ENCODE measurements around the gene SMO. TPM values are rescaled to one million over a fixed set of nuclear protein-coding genes. Genes with fewer than 3 reads are reported as not detected.

The SMO gene
- total RNA-seq, 1 experiment from 2014 or later, result 12.8 TPM

DNA sequence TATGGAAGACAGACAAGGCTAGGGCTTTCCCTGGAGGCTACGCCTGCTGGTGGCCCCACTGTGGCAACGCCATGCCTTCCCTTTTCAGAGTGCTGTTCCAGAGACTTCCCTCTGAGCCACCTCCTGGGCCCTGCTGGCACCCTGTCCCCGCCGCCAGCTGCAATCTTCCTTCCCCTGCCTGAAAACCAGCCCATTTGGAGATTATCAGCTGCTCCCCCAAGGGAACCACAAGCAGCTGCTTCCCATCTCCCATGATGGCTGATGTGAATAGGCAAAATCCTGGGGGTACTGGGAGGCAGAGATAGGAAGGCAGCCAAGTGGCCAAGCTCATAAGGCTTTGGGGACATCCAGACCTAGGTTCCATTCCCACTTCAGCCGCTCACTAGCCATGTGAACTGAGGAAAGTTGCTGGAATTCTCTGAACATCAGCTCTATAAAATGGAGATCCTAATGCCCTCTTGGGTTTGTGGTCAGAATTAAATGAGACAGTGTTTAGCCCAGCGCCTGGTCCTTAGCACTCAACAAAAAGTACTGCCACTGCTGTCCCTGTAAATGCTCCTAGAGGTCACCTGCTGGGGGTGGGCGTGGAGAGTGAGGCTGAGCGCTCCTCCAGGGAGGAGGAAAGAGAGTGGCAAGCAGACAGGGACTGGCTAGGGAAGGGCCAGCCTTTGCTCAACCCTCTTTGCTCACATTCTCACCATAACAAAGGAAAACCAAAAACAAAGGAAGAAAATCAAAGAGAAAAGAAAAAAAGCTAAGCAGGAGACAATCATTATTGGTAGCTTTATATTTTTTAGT lies 38.0 kb upstream of the SMO start:
- H3K27me3 ChIP-seq (ENCODE audit: insufficient read depth, low read length), result no peaks in the 10 kb centered on the region
- no peaks in the 10 kb centered on the region for H4K20me1 ChIP-seq (ENCODE audit: insufficient read depth)
- POLR2A ChIA-PET, result no interaction called here
- RAD21 ChIA-PET (ENCODE audit: low non-redundant PET in 1 of 2, low total read pairs in 2 of 2, uncharacterized antibody in 2 of 2, unreplicated experiment in 2 of 2), result no interaction called here
- no peaks in the 10 kb centered on the region for H3K36me3 ChIP-seq (ENCODE audit: control insufficient read depth in 1 of 2, insufficient read depth in 2 of 2, low read length in 2 of 2)
- H3K9me3 ChIP-seq (ENCODE audit: control insufficient read depth in 1 of 2, insufficient read depth in 1 of 2, low read depth in 1 of 2, low read length in 2 of 2), result no peaks in the 10 kb centered on the region
- H3K4me1 ChIP-seq (ENCODE audit: control insufficient read depth in 1 of 2, insufficient read depth in 2 of 2, low read length in 2 of 2), result peaks cover 0 to 2% of the 10 kb centered on the region in 2 experiments; a peak in 1 of 4 replicates
- no peak overlapping the region for H3K4me3 ChIP-seq (replicated peaks in 1 of 2; ENCODE audit: low read depth in 1 of 2, low read length in 2 of 2)
- H3K9me2 ChIP-seq (ENCODE audit: insufficient read depth), result no peaks in the 10 kb centered on the region
- CTCF ChIA-PET, result interaction anchor here (2.8 kb wide), 1 partner anchor 13 kb away, joined by 21 read pairs; no protein-coding TSS in a partner anchor
- no peak overlapping the region for H3K9ac ChIP-seq (ENCODE audit: low read length)
- DNase-seq (ENCODE audit: low read depth, low spot score) (no peak), ATAC-seq (no peak)
- no TSS peak for BruUV-seq (replicated peaks)
- no peak overlapping the region for H3K4me2 ChIP-seq (ENCODE audit: low read length)
- H2AFZ ChIP-seq (ENCODE audit: low read depth, low read length, poor library complexity, severe bottlenecking), result no peak overlapping the region
- H3K79me2 ChIP-seq (ENCODE audit: insufficient read depth, low read length), result no peaks in the 10 kb centered on the region
- H3K27ac ChIP-seq (ENCODE audit: low read depth, low read length), result no peak overlapping the region
- intact Hi-C loops (cut with micrococcal nuclease), result no loop called here
- no peak for TF ChIP-seq CEBPB (IDR thresholded peaks at IDR 0.05; ENCODE audit: low read depth)
- TF ChIP-seq ZNF274 (IDR thresholded peaks at IDR 0.05; ENCODE audit: low read depth, low read length), result no peak
- no peak for TF ChIP-seq TCF7L2 (IDR thresholded peaks at IDR 0.05; ENCODE audit: borderline replicate concordance, extremely low read depth, insufficient read depth, insufficient read length)
- no peak for TF ChIP-seq CBX3 (IDR thresholded peaks at IDR 0.05; ENCODE audit: low read depth)
- TF ChIP-seq YY1 (IDR thresholded peaks at IDR 0.05; ENCODE audit: extremely low read depth, insufficient replicate concordance, low read depth, low read length), result no peak
- TF ChIP-seq POLR2A (IDR thresholded peaks at IDR 0.05; ENCODE audit: borderline replicate concordance, extremely low read depth, insufficient read depth, insufficient read length), result no peak
- TF ChIP-seq, protein P1, sequence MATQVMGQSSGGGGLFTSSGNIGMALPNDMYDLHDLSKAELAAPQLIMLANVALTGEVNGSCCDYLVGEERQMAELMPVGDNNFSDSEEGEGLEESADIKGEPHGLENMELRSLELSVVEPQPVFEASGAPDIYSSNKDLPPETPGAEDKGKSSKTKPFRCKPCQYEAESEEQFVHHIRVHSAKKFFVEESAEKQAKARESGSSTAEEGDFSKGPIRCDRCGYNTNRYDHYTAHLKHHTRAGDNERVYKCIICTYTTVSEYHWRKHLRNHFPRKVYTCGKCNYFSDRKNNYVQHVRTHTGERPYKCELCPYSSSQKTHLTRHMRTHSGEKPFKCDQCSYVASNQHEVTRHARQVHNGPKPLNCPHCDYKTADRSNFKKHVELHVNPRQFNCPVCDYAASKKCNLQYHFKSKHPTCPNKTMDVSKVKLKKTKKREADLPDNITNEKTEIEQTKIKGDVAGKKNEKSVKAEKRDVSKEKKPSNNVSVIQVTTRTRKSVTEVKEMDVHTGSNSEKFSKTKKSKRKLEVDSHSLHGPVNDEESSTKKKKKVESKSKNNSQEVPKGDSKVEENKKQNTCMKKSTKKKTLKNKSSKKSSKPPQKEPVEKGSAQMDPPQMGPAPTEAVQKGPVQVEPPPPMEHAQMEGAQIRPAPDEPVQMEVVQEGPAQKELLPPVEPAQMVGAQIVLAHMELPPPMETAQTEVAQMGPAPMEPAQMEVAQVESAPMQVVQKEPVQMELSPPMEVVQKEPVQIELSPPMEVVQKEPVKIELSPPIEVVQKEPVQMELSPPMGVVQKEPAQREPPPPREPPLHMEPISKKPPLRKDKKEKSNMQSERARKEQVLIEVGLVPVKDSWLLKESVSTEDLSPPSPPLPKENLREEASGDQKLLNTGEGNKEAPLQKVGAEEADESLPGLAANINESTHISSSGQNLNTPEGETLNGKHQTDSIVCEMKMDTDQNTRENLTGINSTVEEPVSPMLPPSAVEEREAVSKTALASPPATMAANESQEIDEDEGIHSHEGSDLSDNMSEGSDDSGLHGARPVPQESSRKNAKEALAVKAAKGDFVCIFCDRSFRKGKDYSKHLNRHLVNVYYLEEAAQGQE (IDR thresholded peaks at IDR 0.05; ENCODE audit: low read depth), result no peak
- TF ChIP-seq ELF1 (IDR thresholded peaks at IDR 0.05; ENCODE audit: borderline replicate concordance, low read depth), result no peak
- no peak for TF ChIP-seq RAD21 (IDR thresholded peaks at IDR 0.05; ENCODE audit: low read depth)
- TF ChIP-seq, protein P2, sequence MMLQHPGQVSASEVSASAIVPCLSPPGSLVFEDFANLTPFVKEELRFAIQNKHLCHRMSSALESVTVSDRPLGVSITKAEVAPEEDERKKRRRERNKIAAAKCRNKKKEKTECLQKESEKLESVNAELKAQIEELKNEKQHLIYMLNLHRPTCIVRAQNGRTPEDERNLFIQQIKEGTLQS (IDR thresholded peaks at IDR 0.05), result no peak
- TF ChIP-seq, protein P3, sequence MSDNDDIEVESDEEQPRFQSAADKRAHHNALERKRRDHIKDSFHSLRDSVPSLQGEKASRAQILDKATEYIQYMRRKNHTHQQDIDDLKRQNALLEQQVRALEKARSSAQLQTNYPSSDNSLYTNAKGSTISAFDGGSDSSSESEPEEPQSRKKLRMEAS (IDR thresholded peaks at IDR 0.05), result no peak
- TF ChIP-seq JUND (IDR thresholded peaks at IDR 0.05), result no peak
- TF ChIP-seq, protein P4, sequence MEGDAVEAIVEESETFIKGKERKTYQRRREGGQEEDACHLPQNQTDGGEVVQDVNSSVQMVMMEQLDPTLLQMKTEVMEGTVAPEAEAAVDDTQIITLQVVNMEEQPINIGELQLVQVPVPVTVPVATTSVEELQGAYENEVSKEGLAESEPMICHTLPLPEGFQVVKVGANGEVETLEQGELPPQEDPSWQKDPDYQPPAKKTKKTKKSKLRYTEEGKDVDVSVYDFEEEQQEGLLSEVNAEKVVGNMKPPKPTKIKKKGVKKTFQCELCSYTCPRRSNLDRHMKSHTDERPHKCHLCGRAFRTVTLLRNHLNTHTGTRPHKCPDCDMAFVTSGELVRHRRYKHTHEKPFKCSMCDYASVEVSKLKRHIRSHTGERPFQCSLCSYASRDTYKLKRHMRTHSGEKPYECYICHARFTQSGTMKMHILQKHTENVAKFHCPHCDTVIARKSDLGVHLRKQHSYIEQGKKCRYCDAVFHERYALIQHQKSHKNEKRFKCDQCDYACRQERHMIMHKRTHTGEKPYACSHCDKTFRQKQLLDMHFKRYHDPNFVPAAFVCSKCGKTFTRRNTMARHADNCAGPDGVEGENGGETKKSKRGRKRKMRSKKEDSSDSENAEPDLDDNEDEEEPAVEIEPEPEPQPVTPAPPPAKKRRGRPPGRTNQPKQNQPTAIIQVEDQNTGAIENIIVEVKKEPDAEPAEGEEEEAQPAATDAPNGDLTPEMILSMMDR (IDR thresholded peaks at IDR 0.05 in 2 of 3, conservative IDR thresholded peaks at IDR 0.05 in 1 of 3; ENCODE audit: borderline replicate concordance in 1 of 3, insufficient read depth in 1 of 3, low read depth in 2 of 3, low read length in 2 of 3), result no peak
- TF ChIP-seq EGR1 (IDR thresholded peaks at IDR 0.05; ENCODE audit: low read depth), result no peak
- TF ChIP-seq SP1 (IDR thresholded peaks at IDR 0.05; ENCODE audit: low read depth), result no peak
- TF ChIP-seq EZH2phosphoT487 (IDR thresholded peaks at IDR 0.05; ENCODE audit: borderline replicate concordance), result no peak
- TF ChIP-seq ZFX (IDR thresholded peaks at IDR 0.05), result no peak
- TF ChIP-seq POLR2AphosphoS5 (IDR thresholded peaks at IDR 0.05; ENCODE audit: low read depth, low read length), result no peak
- no peak for TF ChIP-seq EZH2 (IDR thresholded peaks at IDR 0.05)
